GM12878 (cell line): ENCODE data around the gene NUDCD2. TPM values are rescaled to one million over a fixed set of nuclear protein-coding genes. Genes with fewer than 3 reads are reported as not detected.
A peak's percentile ranks its signal among the peaks of the same experiment; 100 is the strongest.

Experiments
- ETV6 ChIP-seq, 2 experiments: fragments of 450-650 bp in 1 of 2; IDR thresholded peaks in 1 of 2; conservative IDR thresholded peaks in 1 of 2; 2 replicates each; pipeline ENCODE4 v1.6.1; 2014; ENCODE audit warnings: antibody characterized with exemption in 1 of 2, borderline replicate concordance in 1 of 2, low read depth in 1 of 2, mild to moderate bottlenecking in 1 of 2, moderate library complexity in 1 of 2
- MEF2A ChIP-seq: IDR thresholded peaks from 2 replicates; pipeline ENCODE4 v1.6.1; 2011; ENCODE audit warnings: low read depth, mild to moderate bottlenecking, low read length, moderate library complexity; ENCODE audit not compliant: insufficient read depth
- RCOR1 ChIP-seq: conservative IDR thresholded peaks from 2 replicates; pipeline ENCODE4 v1.6.1; 2012; ENCODE audit warnings: low read depth, low read length, improper control_type of control experiment
- RELA ChIP-seq: fragments of 450-650 bp; IDR thresholded peaks from 2 replicates; pipeline ENCODE4 v1.8.0; 2014; ENCODE audit warnings: borderline replicate concordance; ENCODE audit not compliant: partially characterized antibody
- SIN3A ChIP-seq: IDR thresholded peaks from 2 replicates; pipeline ENCODE4 v1.6.1; 2012; ENCODE audit warnings: low read depth, low read length, improper control_type of control experiment
- SRF ChIP-seq, 2 experiments: IDR thresholded peaks; 2 replicates each; pipeline ENCODE4 v1.6.1; 2011; ENCODE audit warnings: low read depth in 2 of 2, low read length in 2 of 2, mild to moderate bottlenecking in 1 of 2, moderate library complexity in 1 of 2
- TBL1XR1 ChIP-seq: IDR thresholded peaks from 2 replicates; pipeline ENCODE4 v1.6.1; 2012; ENCODE audit warnings: low read depth, low read length, improper control_type of control experiment
- polyA plus RNA-seq, 11 experiments: library from polyadenylated mRNA; depleted of rRNA in 4 of 11; unstranded in 6 of 11; stranded (reverse) in 5 of 11; fragments of >200 nt; fragmentation: Nextera tagmentation in 4 of 11; fragmentation: Illumina TruSeq in 1 of 11; extraction: Ambion mirVana in 4 of 11; extraction: Trizol in 1 of 11; gene quantifications; 1 replicate in 1 of 11; 2 replicates in 10 of 11; pipeline versions ENCODE4 v1.2.1 to v1.2.3, GENCODE V29; 2011 to 2016; ENCODE audit warnings: inconsistent platforms in 2 of 11, missing spikeins in 2 of 11, low read depth in 1 of 11
- total RNA-seq, 4 experiments: library from RNA; depleted of rRNA in 3 of 4; stranded (reverse); fragments of >200 nt in 3 of 4; fragmentation: Illumina TruSeq in 1 of 4; extraction: Trizol in 1 of 4; gene quantifications; 2 replicates each; pipeline versions ENCODE4 v1.2.1 to v1.2.3, GENCODE V29; 2013 to 2021
- TF ChIP-seq, protein P1 (sequence below): IDR thresholded peaks from 2 replicates; pipeline ENCODE4 v1.6.1; 2012; ENCODE audit warnings: improper control_type of control experiment, low read depth, low read length; ENCODE audit not compliant: insufficient replicate concordance
- TF ChIP-seq, protein P2 (sequence below): fragments of 450-650 bp; IDR thresholded peaks from 2 replicates; pipeline ENCODE4 v1.6.1; 2018; ENCODE audit warnings: mild to moderate bottlenecking, low read depth, moderate library complexity; ENCODE audit not compliant: partially characterized antibody
- TF ChIP-seq, protein P3 (sequence below): fragments of 450-650 bp; IDR thresholded peaks from 2 replicates; pipeline ENCODE4 v1.6.1; 2018; ENCODE audit warnings: borderline replicate concordance, mild to moderate bottlenecking; ENCODE audit not compliant: partially characterized antibody
- TF ChIP-seq, protein P4 (sequence below): fragments of 150-350 bp; IDR thresholded peaks from 2 replicates; pipeline ENCODE4 v1.6.1; 2014; ENCODE audit warnings: mild to moderate bottlenecking, low read depth, low read length
- TF ChIP-seq, protein P5 (sequence below): fragments of 450-650 bp; IDR thresholded peaks from 2 replicates; pipeline ENCODE4 v1.6.1; 2017; ENCODE audit warnings: mild to moderate bottlenecking, low read depth, inconsistent platforms; ENCODE audit not compliant: poor library complexity, severe bottlenecking

The NUDCD2 gene
- total and polyA plus RNA-seq, 10 of the 15 experiments (the other 5 are each of a cell fraction or from before 2014, with no cell fraction given), result 9.1 to 133 (median 24.6) TPM

DNA sequence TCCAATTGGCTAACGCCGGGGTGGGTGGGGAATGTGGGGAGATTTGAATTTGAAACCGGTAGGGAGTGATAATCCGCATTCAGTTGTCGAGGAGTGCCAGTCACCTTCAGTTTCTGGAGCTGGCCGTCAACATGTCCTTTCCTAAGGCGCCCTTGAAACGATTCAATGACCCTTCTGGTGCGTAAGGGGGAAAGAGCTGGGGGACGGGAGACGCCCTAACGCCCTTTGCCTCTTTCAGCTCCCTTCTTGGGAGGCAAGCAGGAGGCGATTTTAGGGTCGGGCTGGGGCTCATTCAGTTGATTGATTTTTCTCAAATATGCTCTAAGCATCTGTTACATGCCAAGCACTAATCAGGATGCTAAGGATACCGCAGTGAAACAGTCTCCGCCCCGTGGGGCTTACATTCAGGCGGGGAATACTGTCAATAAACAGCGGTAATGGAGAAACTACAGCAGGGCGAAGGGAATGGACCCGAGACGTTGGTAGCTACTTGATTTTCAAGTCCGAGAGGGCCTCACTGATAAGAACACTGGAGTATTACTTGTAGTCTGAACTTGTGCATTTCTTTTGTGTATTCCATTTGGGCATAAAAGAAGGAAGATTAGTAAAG is 765 bp upstream of the NUDCD2 start, which contains the start of gene HMMR (continued):
- TF ChIP-seq, protein P1, sequence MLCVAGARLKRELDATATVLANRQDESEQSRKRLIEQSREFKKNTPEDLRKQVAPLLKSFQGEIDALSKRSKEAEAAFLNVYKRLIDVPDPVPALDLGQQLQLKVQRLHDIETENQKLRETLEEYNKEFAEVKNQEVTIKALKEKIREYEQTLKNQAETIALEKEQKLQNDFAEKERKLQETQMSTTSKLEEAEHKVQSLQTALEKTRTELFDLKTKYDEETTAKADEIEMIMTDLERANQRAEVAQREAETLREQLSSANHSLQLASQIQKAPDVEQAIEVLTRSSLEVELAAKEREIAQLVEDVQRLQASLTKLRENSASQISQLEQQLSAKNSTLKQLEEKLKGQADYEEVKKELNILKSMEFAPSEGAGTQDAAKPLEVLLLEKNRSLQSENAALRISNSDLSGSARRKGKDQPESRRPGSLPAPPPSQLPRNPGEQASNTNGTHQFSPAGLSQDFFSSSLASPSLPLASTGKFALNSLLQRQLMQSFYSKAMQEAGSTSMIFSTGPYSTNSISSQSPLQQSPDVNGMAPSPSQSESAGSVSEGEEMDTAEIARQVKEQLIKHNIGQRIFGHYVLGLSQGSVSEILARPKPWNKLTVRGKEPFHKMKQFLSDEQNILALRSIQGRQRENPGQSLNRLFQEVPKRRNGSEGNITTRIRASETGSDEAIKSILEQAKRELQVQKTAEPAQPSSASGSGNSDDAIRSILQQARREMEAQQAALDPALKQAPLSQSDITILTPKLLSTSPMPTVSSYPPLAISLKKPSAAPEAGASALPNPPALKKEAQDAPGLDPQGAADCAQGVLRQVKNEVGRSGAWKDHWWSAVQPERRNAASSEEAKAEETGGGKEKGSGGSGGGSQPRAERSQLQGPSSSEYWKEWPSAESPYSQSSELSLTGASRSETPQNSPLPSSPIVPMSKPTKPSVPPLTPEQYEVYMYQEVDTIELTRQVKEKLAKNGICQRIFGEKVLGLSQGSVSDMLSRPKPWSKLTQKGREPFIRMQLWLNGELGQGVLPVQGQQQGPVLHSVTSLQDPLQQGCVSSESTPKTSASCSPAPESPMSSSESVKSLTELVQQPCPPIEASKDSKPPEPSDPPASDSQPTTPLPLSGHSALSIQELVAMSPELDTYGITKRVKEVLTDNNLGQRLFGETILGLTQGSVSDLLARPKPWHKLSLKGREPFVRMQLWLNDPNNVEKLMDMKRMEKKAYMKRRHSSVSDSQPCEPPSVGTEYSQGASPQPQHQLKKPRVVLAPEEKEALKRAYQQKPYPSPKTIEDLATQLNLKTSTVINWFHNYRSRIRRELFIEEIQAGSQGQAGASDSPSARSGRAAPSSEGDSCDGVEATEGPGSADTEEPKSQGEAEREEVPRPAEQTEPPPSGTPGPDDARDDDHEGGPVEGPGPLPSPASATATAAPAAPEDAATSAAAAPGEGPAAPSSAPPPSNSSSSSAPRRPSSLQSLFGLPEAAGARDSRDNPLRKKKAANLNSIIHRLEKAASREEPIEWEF, result no peak
- TF ChIP-seq TBL1XR1 (no peak), RELA (no peak), ETV6 (conservative IDR thresholded peaks at IDR 0.05 in 1 of 2, IDR thresholded peaks at IDR 0.05 in 1 of 2; ENCODE audit: borderline replicate concordance in 1 of 2, low read depth in 1 of 2) (no peak), MEF2A (no peak), SRF (IDR thresholded peaks at IDR 0.05; ENCODE audit: low read depth in 2 of 2, low read length in 2 of 2) (no peak), SIN3A (peak; percentile 97), RCOR1 (no peak)
- TF ChIP-seq, protein P2, sequence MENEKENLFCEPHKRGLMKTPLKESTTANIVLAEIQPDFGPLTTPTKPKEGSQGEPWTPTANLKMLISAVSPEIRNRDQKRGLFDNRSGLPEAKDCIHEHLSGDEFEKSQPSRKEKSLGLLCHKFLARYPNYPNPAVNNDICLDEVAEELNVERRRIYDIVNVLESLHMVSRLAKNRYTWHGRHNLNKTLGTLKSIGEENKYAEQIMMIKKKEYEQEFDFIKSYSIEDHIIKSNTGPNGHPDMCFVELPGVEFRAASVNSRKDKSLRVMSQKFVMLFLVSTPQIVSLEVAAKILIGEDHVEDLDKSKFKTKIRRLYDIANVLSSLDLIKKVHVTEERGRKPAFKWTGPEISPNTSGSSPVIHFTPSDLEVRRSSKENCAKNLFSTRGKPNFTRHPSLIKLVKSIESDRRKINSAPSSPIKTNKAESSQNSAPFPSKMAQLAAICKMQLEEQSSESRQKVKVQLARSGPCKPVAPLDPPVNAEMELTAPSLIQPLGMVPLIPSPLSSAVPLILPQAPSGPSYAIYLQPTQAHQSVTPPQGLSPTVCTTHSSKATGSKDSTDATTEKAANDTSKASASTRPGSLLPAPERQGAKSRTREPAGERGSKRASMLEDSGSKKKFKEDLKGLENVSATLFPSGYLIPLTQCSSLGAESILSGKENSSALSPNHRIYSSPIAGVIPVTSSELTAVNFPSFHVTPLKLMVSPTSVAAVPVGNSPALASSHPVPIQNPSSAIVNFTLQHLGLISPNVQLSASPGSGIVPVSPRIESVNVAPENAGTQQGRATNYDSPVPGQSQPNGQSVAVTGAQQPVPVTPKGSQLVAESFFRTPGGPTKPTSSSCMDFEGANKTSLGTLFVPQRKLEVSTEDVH, result no peak
- TF ChIP-seq, protein P3, sequence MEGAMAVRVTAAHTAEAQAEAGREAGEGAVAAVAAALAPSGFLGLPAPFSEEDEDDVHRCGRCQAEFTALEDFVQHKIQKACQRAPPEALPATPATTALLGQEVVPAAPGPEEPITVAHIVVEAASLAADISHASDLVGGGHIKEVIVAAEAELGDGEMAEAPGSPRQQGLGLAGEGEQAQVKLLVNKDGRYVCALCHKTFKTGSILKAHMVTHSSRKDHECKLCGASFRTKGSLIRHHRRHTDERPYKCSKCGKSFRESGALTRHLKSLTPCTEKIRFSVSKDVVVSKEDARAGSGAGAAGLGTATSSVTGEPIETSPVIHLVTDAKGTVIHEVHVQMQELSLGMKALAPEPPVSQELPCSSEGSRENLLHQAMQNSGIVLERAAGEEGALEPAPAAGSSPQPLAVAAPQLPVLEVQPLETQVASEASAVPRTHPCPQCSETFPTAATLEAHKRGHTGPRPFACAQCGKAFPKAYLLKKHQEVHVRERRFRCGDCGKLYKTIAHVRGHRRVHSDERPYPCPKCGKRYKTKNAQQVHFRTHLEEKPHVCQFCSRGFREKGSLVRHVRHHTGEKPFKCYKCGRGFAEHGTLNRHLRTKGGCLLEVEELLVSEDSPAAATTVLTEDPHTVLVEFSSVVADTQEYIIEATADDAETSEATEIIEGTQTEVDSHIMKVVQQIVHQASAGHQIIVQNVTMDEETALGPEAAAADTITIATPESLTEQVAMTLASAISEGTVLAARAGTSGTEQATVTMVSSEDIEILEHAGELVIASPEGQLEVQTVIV, result no peak
- TF ChIP-seq, protein P4, sequence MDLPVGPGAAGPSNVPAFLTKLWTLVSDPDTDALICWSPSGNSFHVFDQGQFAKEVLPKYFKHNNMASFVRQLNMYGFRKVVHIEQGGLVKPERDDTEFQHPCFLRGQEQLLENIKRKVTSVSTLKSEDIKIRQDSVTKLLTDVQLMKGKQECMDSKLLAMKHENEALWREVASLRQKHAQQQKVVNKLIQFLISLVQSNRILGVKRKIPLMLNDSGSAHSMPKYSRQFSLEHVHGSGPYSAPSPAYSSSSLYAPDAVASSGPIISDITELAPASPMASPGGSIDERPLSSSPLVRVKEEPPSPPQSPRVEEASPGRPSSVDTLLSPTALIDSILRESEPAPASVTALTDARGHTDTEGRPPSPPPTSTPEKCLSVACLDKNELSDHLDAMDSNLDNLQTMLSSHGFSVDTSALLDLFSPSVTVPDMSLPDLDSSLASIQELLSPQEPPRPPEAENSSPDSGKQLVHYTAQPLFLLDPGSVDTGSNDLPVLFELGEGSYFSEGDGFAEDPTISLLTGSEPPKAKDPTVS, result no peak
- TF ChIP-seq, protein P5, sequence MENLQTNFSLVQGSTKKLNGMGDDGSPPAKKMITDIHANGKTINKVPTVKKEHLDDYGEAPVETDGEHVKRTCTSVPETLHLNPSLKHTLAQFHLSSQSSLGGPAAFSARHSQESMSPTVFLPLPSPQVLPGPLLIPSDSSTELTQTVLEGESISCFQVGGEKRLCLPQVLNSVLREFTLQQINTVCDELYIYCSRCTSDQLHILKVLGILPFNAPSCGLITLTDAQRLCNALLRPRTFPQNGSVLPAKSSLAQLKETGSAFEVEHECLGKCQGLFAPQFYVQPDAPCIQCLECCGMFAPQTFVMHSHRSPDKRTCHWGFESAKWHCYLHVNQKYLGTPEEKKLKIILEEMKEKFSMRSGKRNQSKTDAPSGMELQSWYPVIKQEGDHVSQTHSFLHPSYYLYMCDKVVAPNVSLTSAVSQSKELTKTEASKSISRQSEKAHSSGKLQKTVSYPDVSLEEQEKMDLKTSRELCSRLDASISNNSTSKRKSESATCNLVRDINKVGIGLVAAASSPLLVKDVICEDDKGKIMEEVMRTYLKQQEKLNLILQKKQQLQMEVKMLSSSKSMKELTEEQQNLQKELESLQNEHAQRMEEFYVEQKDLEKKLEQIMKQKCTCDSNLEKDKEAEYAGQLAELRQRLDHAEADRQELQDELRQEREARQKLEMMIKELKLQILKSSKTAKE, result no peak
